ENCODE data around the gene B3GNT9. TPM values are rescaled to one million over a fixed set of nuclear protein-coding genes. Genes with fewer than 3 reads are reported as not detected.
A peak's percentile ranks its signal among the peaks of the same experiment; 100 is the strongest.

The B3GNT9 gene
- total RNA-seq, 2 experiments from 2014 or later: 1.1 to 1.2 TPM

DNA sequence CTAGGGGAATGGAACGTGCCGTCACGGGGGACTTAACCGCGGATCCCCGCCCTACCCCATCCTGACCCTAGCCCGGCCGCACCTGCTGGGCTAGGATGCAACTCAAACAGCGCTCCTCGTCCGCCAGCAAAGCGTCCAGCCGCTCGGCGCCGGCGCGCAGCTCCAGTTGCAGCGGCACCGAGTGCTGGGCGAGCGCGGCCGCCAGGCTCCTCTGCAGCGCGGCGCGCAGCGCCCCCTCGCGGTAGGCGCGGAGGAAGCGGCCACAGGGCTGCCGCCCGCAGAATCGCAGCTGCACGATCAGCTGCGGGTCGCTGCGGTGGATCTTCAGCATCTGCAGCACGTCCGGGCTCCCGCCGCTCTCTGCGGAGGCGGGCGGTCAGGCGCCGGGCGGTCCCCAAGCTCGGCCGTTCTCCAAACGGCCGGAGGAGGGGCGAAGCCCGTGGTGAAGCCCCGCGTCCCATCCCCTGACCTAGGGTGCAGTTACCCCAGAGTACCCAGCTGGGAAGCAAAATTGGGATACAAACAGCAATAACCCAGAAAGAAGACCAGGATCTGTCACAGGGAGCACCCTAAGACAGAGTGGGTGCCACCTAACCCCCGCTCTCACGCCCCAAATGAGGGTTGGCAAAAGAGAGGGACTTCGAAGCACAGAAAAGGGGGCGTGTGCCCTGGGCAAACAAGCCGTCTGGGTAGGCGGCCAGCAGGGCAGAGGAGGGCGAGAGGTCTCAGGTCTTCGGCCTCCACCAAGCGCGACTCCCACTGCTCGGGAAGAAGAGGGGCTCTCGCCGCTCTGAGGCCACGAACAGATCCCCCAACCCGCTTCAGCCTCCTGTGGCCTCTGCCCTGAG lies 4.7 kb upstream of the B3GNT9 start:
- DNase-seq: peak; percentile 76
- Mint-ChIP-seq H3K4me1 (ENCODE audit: low read depth) (peaks cover 32% of the 10 kb centered on the region), H3K27ac (no peak overlapping the region), H3K9me3 (no peaks in the 10 kb centered on the region), H3K27me3 (ENCODE audit: low read depth) (peaks cover 8% of the 10 kb centered on the region), H3K36me3 (ENCODE audit: low read depth) (peaks cover 3% of the 10 kb centered on the region), H3K4me3 (peak overlapping the region; percentile 58)
- intact Hi-C loops (cut with micrococcal nuclease): loop anchor here (1.0 to 10.0 kb wide), 5 partner anchors 137 to 239 kb away; partner anchors contain the start of gene TPPP3
- CTCF ChIA-PET: interaction anchor here (0.6 to 8.7 kb wide), 38 partner anchors 8 to 288 kb away, joined by 3 to 163 read pairs (median 5); partner anchors contain the start of genes CES3, HSF4 and NOL3

DNA sequence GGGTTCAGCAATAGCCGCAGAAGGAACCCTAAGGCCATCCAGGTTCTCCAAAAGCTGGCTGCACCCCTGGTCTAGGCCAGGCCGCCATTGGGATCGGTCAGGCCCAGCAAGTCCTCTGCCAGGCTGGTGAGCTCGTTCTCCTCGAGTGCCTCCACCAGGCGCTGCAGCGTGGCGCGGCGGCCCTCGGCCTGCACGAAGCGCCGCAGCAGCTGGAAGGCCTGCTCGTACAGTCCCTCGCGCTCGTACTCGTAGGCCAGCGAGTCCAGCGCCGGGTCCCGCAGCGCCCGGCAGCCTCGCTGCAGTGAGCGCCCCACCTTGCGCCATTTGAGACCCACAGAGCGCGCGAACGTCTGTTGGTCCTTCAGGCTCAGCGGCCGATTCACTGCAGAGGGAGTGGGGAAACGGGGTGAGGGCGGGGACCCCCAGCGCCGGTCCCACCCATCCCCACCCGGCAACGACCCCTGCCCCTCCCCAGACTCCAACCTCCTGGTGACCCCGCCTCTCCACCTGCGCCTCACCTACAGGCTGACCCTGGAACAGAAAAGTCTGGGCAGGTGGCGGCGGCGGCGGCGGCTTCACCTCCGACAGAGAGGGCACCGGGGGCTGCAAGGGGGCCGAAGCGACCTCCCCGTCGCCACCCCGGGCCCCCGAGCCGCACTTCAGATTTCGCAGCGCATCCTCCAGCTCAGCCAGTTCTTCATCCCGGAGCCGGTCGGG lies 3.9 kb upstream of the B3GNT9 start:
- CTCF ChIA-PET: interaction anchor here (0.6 to 8.7 kb wide), 41 partner anchors 9 to 289 kb away, joined by 3 to 163 read pairs (median 5); partner anchors contain the start of genes CES3, HSF4 and NOL3
- Mint-ChIP-seq H3K4me1 (ENCODE audit: low read depth) (peaks cover 32% of the 10 kb centered on the region), H3K9me3 (no peaks in the 10 kb centered on the region), H3K4me3 (peak overlapping the region; percentile 58), H3K27me3 (ENCODE audit: low read depth) (peaks cover 8% of the 10 kb centered on the region), H3K36me3 (ENCODE audit: low read depth) (peaks cover 3% of the 10 kb centered on the region), H3K27ac (no peak overlapping the region)
- no peak for DNase-seq
- intact Hi-C loops (cut with micrococcal nuclease): loop anchor here (1.0 to 10.0 kb wide), 5 partner anchors 136 to 240 kb away; partner anchors contain the start of gene TPPP3

DNA sequence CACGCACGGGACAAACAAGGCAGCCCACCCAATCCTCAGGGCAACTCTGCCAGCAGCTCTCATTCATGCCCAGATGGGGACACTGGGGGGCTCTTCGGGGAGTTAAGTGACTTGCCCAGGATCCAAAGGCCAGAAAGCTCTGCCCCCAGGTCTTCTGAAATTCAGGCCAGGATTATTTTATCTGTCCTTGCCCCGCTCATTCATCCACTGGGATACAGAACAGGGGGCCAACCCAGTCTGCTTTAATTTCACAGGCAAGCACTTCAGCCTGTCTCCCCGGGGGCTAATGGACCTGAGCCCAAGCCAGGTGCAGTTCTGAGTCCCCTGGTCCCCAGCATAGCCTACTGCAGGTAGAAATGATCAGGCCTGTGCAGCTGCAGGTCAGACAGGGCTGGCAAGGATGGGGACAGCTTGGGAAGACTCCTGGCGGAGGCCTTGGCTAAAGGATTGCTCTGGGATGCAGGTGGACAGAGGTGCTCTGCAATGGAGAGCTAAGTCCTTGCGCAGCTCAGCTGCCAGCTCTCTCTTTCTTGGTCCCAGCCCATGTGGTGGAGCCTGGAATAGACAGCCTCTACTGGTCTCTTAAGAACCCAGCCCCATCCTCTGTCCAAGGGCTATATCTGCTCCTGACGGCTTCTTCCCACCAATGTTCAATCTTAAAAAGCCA lies 766 bp upstream of the B3GNT9 start:
- H3K4me3 Mint-ChIP-seq: peak overlapping the region; percentile 54
- peaks cover 15% of the 10 kb centered on the region for H3K4me1 Mint-ChIP-seq (ENCODE audit: low read depth)
- CTCF ChIA-PET: interaction anchor here (0.5 to 8.7 kb wide), 9 partner anchors 9 to 258 kb away, joined by 3 to 163 read pairs (median 3); no protein-coding TSS in a partner anchor
- no peak overlapping the region for H3K27ac Mint-ChIP-seq
- DNase-seq: no peak
- H3K9me3 Mint-ChIP-seq: no peaks in the 10 kb centered on the region
- peaks cover 8% of the 10 kb centered on the region for H3K27me3 Mint-ChIP-seq (ENCODE audit: low read depth)
- intact Hi-C loops (cut with micrococcal nuclease): loop anchor here (10.0 kb wide), 1 partner anchor 243 kb away; the partner anchor contains the start of gene TPPP3
- peaks cover 25% of the 10 kb centered on the region for H3K36me3 Mint-ChIP-seq (ENCODE audit: low read depth)

DNA sequence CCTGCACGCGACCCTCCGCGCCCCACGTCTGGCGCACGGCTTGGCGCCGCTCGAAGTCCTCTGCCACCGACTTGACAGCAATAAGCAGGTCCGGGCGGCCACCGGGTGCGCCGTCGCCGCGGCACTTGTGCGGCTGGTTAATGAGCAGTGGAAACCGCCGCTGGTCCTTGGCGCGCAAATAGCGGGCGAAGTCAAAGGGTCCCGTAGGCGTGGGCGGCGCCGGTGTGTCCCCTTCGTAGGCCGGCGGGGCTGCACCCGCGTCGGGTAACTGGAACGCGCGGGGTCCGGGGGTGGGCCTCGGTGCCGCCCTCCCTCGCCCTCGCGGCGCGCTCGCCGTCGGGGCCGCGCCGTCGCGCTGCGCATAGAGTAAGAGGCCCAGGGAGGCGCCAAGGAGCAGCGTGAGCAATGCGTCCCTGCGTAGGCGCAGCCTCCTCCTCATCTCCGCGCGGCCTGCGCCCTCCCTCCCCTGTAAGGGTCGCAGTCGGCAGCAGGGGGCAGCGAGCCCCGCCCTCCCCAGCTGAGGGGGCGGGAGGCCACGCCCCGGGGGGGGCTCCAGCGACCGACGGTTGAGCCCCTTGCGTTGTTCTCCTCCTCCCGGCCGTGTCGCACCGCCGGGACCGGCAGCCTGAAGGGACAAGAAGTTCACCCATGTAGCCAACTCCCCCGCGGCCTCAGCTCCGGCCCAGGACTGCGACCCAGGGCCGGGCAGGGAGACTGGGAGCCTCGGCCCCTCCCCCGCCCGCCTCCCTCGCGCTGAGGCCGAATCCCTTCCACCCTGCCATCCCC lies 558 bp downstream of the B3GNT9 start:
- intact Hi-C loops (cut with micrococcal nuclease): loop anchor here (10.0 kb wide), 1 partner anchor 245 kb away; the partner anchor contains the start of gene TPPP3
- DNase-seq: peak; percentile 51
- no peak overlapping the region for H3K27ac Mint-ChIP-seq
- H3K27me3 Mint-ChIP-seq (ENCODE audit: low read depth): peaks cover 7% of the 10 kb centered on the region
- H3K36me3 Mint-ChIP-seq (ENCODE audit: low read depth): peaks cover 33% of the 10 kb centered on the region
- H3K4me3 Mint-ChIP-seq: peak overlapping the region; percentile 54
- H3K4me1 Mint-ChIP-seq (ENCODE audit: low read depth): peaks cover 10% of the 10 kb centered on the region
- CTCF ChIA-PET: interaction anchor here (0.8 to 8.7 kb wide), 4 partner anchors 10 to 134 kb away, joined by 3 to 163 read pairs (median 3); no protein-coding TSS in a partner anchor
- no peaks in the 10 kb centered on the region for H3K9me3 Mint-ChIP-seq

DNA sequence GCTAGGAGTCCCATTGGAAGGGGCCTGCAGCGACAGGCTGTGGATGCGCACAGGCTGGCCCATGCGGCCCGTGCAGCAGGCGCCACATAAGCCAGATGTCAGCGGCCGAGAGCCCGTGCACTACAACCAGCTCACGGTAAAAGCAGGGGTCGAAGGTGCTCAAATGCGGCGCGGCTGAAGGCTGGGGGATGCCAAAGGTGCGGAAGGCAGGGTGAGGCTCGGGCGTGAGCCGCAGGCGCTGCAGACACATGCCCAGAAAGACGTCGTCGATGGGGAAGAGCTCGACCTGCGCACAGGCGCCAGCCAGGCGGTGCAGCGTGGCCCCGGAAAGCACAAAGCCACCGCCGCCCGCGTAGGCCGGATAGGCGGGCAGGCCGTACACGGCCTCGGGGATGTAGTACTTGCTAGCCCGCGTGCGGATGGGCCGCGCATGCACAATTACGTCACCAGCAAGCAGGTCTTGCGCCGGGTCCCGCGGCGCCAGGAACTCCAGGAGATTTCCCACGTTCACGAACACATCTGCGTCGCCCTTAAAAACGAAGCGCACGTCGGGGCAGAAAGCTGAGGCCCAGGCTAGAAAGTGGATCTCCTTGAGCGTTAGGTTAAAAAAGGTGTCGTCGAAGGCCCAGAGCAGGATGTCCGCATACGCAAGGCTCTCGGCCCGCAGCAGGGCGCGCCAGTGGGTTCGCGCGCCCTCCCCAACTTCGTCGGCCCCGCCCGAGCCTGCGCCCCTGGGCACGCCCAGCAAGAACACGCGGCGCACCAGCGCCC lies 1.3 kb downstream of the B3GNT9 start:
- Mint-ChIP-seq H3K36me3 (ENCODE audit: low read depth) (peaks cover 38% of the 10 kb centered on the region), H3K4me3 (peak overlapping the region; percentile 5), H3K4me1 (ENCODE audit: low read depth) (peaks cover 8% of the 10 kb centered on the region), H3K27me3 (ENCODE audit: low read depth) (peaks cover 6% of the 10 kb centered on the region), H3K9me3 (no peaks in the 10 kb centered on the region), H3K27ac (no peak overlapping the region)
- no peak for DNase-seq
- CTCF ChIA-PET: interaction anchor here (1.1 kb wide), 1 partner anchor 132 kb away, joined by 3 read pairs; no protein-coding TSS in a partner anchor
- intact Hi-C loops (cut with micrococcal nuclease): loop anchor here (10.0 kb wide), 1 partner anchor 245 kb away; the partner anchor contains the start of gene TPPP3

DNA sequence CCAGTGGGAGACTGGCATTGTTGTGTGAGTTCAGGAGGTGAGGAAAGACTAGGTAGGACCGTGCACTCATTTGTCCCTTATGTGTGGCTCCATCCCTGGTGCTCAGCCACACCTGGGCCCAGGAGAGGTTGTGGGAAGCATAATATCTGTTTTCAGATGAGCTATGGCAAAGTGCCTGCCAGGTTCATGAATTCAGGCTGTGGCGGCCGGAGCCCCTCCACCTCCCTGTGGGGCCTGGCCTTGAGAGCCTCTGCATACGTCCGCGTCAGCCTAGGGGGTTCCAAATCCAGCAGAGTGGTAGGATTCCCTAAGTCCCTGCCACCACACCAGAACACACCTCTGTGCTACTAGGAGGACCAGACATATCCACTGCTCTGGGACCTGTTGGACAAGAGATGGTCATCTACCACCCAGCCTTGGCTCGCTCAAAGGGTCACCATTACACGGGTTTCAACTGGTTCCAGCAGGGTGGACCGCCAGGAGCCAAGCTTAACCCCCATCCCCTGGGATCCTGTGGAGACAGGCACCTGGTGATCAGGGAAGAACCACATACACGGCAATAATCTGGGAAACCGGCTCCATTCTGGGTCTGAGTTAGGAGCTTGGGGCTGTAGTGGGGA lies 2.0 kb downstream of the B3GNT9 start:
- no peaks in the 10 kb centered on the region for H3K9me3 Mint-ChIP-seq
- H3K27ac Mint-ChIP-seq: no peak overlapping the region
- H3K4me1 Mint-ChIP-seq (ENCODE audit: low read depth): peaks cover 8% of the 10 kb centered on the region
- CTCF ChIA-PET: interaction anchor here (1.1 kb wide), 1 partner anchor 131 kb away, joined by 3 read pairs; no protein-coding TSS in a partner anchor
- no peak for DNase-seq
- peaks cover 44% of the 10 kb centered on the region for H3K36me3 Mint-ChIP-seq (ENCODE audit: low read depth)
- H3K27me3 Mint-ChIP-seq (ENCODE audit: low read depth): peaks cover 6% of the 10 kb centered on the region
- intact Hi-C loops (cut with micrococcal nuclease): no loop called here
- H3K4me3 Mint-ChIP-seq: no peak overlapping the region

DNA sequence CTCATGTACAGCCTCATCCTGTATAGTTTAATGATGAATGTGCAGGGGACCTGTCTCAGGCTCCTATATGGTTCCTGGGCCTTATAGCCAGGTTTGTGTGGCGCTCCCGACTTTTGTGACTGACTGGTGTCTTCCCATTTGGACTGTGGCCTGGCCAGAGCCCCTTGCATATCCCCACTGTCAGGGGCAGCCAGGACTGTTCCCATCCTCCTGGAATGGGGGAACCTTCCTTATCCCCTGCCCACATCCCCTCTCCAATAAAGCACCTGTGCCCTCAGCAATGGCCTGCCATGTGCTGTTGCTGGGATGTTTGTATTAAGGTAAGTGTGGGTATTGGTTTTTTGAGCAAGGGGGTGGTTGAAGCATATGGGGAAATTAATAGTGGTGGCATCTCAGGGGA lies 2.6 kb downstream of the B3GNT9 start:
- intact Hi-C loops (cut with micrococcal nuclease): no loop called here
- no peak overlapping the region for H3K4me3 Mint-ChIP-seq
- peaks cover 8% of the 10 kb centered on the region for H3K4me1 Mint-ChIP-seq (ENCODE audit: low read depth)
- DNase-seq: no peak
- peaks cover 47% of the 10 kb centered on the region for H3K36me3 Mint-ChIP-seq (ENCODE audit: low read depth)
- H3K9me3 Mint-ChIP-seq: no peaks in the 10 kb centered on the region
- CTCF ChIA-PET: no interaction called here
- peaks cover 6% of the 10 kb centered on the region for H3K27me3 Mint-ChIP-seq (ENCODE audit: low read depth)
- H3K27ac Mint-ChIP-seq: no peak overlapping the region

DNA sequence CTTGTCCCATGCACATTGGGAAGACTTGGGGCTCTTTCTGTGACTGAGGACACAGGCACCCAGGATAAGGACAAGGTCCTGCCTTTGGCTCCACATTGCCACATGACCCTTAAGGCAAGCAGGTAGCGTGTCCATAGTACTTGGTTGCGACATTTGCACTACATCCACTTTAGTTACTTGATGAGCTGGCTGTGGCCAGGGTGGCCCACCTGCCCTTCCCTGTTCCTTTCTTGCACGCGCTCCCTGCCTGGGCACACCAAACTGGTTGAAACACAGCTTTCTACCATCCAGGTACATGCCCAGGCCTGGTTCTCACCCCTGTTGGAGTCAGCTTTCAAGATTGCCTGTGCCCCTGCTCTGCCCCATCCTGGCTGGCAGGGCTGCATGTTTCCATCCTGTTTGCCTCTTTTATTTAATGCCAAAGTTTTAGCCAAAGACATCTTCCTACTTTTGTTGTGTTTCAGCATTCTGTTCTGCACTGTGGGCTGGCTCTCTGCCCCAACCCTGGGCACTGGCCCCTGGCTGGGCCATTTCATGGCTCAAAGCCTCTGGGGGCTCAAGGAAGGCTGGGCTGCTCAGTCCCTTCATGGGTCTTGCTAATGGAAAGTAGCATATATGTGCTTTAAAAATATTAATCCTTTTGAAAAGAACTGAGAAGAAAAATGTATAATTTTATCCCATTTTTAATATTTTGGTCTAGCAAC lies 3.2 kb downstream of the B3GNT9 start:
- no peaks in the 10 kb centered on the region for H3K9me3 Mint-ChIP-seq
- intact Hi-C loops (cut with micrococcal nuclease): no loop called here
- H3K27ac Mint-ChIP-seq: no peak overlapping the region
- peaks cover 3% of the 10 kb centered on the region for H3K27me3 Mint-ChIP-seq (ENCODE audit: low read depth)
- H3K36me3 Mint-ChIP-seq (ENCODE audit: low read depth): peaks cover 51% of the 10 kb centered on the region
- DNase-seq: no peak
- CTCF ChIA-PET: no interaction called here
- H3K4me1 Mint-ChIP-seq (ENCODE audit: low read depth): peaks cover 5% of the 10 kb centered on the region
- no peak overlapping the region for H3K4me3 Mint-ChIP-seq

DNA sequence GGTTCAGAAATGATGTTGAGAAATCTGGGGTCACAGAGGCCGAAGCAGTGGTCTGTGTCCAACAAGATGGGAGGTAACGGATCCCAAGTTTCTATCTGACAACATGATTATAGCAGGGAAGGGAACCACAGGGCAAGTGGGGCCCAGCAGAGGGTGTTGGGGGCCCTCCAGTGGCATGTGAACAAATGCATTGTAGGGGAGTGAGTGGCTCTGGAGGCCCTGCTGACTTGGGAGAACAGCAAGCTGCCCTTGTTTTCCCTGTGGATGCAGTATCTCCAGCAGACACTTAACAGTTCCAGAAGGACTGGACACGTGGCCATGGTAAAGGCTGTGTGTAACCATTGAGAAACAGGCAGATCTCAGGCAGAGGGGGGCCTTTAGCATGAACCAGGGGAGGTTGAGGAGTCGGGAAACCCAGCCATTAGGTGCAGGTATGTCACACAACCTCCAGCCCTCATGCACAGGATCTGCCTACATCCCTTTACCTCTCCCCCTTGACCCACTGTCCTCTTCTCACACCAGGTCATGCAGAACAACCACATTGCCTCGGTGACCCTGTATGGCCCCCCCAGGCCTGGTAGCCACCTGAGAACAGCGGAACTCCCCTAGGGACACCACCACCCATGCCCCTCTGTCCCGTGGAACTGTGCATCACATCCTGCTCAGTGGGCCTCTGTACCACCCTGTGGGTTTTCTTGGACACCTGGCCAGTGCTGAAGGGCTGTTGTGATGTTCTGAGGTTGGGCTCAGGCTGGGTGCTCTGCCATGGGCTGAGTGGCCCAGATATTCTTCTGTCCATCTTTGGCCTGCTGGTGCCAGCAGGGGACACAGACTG lies 4.1 kb downstream of the B3GNT9 start:
- CTCF ChIA-PET: interaction anchor here (1.3 kb wide), 1 partner anchor 9 kb away, joined by 5 read pairs; no protein-coding TSS in a partner anchor
- no peak overlapping the region for H3K4me3 Mint-ChIP-seq

More for the DNA sequence above, 4.1 kb downstream of the B3GNT9 start:
- DNase-seq: no peak
- intact Hi-C loops (cut with micrococcal nuclease): no loop called here
- H3K4me1 Mint-ChIP-seq (ENCODE audit: low read depth): peaks cover 5% of the 10 kb centered on the region
- no peaks in the 10 kb centered on the region for H3K9me3 Mint-ChIP-seq
- no peak overlapping the region for H3K27ac Mint-ChIP-seq
- H3K36me3 Mint-ChIP-seq (ENCODE audit: low read depth): peaks cover 55% of the 10 kb centered on the region
- H3K27me3 Mint-ChIP-seq (ENCODE audit: low read depth): peaks cover 2% of the 10 kb centered on the region
